HG03354 (cell line): ENCODE results near the gene WBP2.

Experiments
- ATAC-seq: cut with Tn5 transposase; IDR thresholded peaks from one replicate; pipeline ENCODE4 v1.9.1; 2021; ENCODE audit warnings: mild to moderate bottlenecking; ENCODE audit not compliant: unreplicated experiment, poor library complexity, severe bottlenecking

WBP2 gene

GRCh38 chr17:75832652-75833400 lies 22.3 kb downstream of the WBP2 start:
- no peak for ATAC-seq

GRCh38 chr17:75832164-75832651 lies 22.9 kb downstream of the WBP2 start:
- no peak for ATAC-seq

- ATAC-seq: no peak
These were observed 24.0 kb downstream of the WBP2 start for GRCh38 chr17:75831032-75831571.

- ATAC-seq: no peak
These were observed 24.7 kb downstream of the WBP2 start for GRCh38 chr17:75830164-75831031.

- no peak for ATAC-seq
These were observed 25.4 kb downstream of the WBP2 start for GRCh38 chr17:75829747-75830146.

- no peak for ATAC-seq
These were observed 26.4 kb downstream of the WBP2 start for GRCh38 chr17:75828741-75829140.

- ATAC-seq: peak; percentile 32
These were observed 27.1 kb downstream of the WBP2 start for GRCh38 chr17:75828076-75828400.

- peak; percentile 56 for ATAC-seq
These were observed 27.6 kb downstream of the WBP2 start for GRCh38 chr17:75827308-75828075.

- ATAC-seq: no peak
These were observed 28.4 kb downstream of the WBP2 start for GRCh38 chr17:75826561-75827307.

GRCh38 chr17:75825748-75826370 lies 29.3 kb downstream of the WBP2 start:
- no peak for ATAC-seq

GRCh38 chr17:75825149-75825552 lies 30.0 kb downstream of the WBP2 start:
- ATAC-seq: no peak

- ATAC-seq: no peak
These were observed 30.5 kb downstream of the WBP2 start for GRCh38 chr17:75824666-75825065.

- ATAC-seq: no peak
These were observed 31.0 kb downstream of the WBP2 start for GRCh38 chr17:75824050-75824552.

GRCh38 chr17:75823257-75824041 lies 31.7 kb downstream of the WBP2 start:
- ATAC-seq: no peak

- ATAC-seq: no peak
These were observed 32.4 kb downstream of the WBP2 start for GRCh38 chr17:75822800-75823166.

GRCh38 chr17:75822119-75822799 lies 32.9 kb downstream of the WBP2 start:
- no peak for ATAC-seq

GRCh38 chr17:75821552-75821951 lies 33.6 kb downstream of the WBP2 start:
- no peak for ATAC-seq
